NT2/D1 (cell line): ENCODE measurements around the gene PVALB.

ENCODE experiments used
- SUZ12 ChIP-seq: IDR thresholded peaks from 2 replicates; pipeline ENCODE4 v1.6.1; 2011; ENCODE audit not compliant: insufficient read length, insufficient read depth; ENCODE audit errors: extremely low read depth
- YY1 ChIP-seq: IDR thresholded peaks from 2 replicates; pipeline ENCODE4 v1.6.1; 2011; ENCODE audit not compliant: insufficient read length, insufficient read depth
- ZNF274 ChIP-seq: IDR thresholded peaks from 2 replicates; pipeline ENCODE4 v1.6.1; 2011; ENCODE audit warnings: mild to moderate bottlenecking, low read depth, low read length

- TF ChIP-seq ZNF274 (no peak), YY1 (no peak), SUZ12 (no peak)
Observed at GRCh38 chr22:36768141-36768540, 48.7 kb downstream of the PVALB start.
